H54 (cell line): ENCODE measurements around the gene TCP1.
"Not testable (repeated sequence)": the region's sequence is repeated elsewhere in the genome, so short reads cannot be mapped to it uniquely, and the experiment has no call there.

Experiments
- DNase-seq: peaks from one replicate; pipeline ENCODE4 v3.0.0; 2011; ENCODE audit warnings: low spot score, mixed read lengths; ENCODE audit not compliant: insufficient read length
- FAIRE-seq: peaks from 3 replicates; lab custom pipeline; 2011; peaks lifted over from hg19 to GRCh38; lab: Jason Lieb, UNC
- POLR2A ChIP-seq: IDR thresholded peaks from 2 replicates; pipeline ENCODE4 v1.6.1; 2011; ENCODE audit warnings: low read depth, mild to moderate bottlenecking, low read length

The TCP1 gene

GRCh38 chr6:159826004-159826403 lies 36.6 kb upstream of the TCP1 start:
- FAIRE-seq (no peak), DNase-seq (no peak)
- TF ChIP-seq POLR2A: no peak

- DNase-seq, FAIRE-seq: not testable (repeated sequence)
Observed at GRCh38 chr6:159824690-159825089, 35.3 kb upstream of the TCP1 start.

- FAIRE-seq: no peak
- DNase-seq: no peak
Observed at GRCh38 chr6:159823953-159824352, 34.6 kb upstream of the TCP1 start.

GRCh38 chr6:159821726-159822125 lies 32.3 kb upstream of the TCP1 start:
- FAIRE-seq (no peak), DNase-seq (no peak)
- no peak for TF ChIP-seq POLR2A

More at GRCh38 chr6:159823953-159824352, 34.6 kb upstream of the TCP1 start:
- no peak for TF ChIP-seq POLR2A

- DNase-seq: no peak
Observed at GRCh38 chr6:159821122-159821521, 31.7 kb upstream of the TCP1 start.

GRCh38 chr6:159819932-159820640 lies 30.7 kb upstream of the TCP1 start:
- TF ChIP-seq POLR2A: no peak
- DNase-seq (no peak), FAIRE-seq (no peak)

More at GRCh38 chr6:159821122-159821521, 31.7 kb upstream of the TCP1 start:
- no peak for FAIRE-seq
- no peak for TF ChIP-seq POLR2A

GRCh38 chr6:159819098-159819497 lies 29.7 kb upstream of the TCP1 start:
- FAIRE-seq (no peak), DNase-seq (no peak)
- no peak for TF ChIP-seq POLR2A

- no peak for TF ChIP-seq POLR2A
- no peak for DNase-seq
- no peak for FAIRE-seq
Observed at GRCh38 chr6:159817951-159818739, 28.7 kb upstream of the TCP1 start.

- FAIRE-seq, DNase-seq: not testable (repeated sequence)
Observed at GRCh38 chr6:159816775-159817174, 27.4 kb upstream of the TCP1 start.

GRCh38 chr6:159815410-159815809 lies 26.0 kb upstream of the TCP1 start:
- no peak for DNase-seq
- FAIRE-seq: no peak
- no peak for TF ChIP-seq POLR2A

GRCh38 chr6:159813781-159814180 lies 24.4 kb upstream of the TCP1 start:
- DNase-seq (no peak), FAIRE-seq (no peak)
- TF ChIP-seq POLR2A: no peak

GRCh38 chr6:159809149-159809548 lies 19.7 kb upstream of the TCP1 start:
- no peak for FAIRE-seq
- TF ChIP-seq POLR2A: no peak
- DNase-seq: no peak

GRCh38 chr6:159808647-159809046 lies 19.2 kb upstream of the TCP1 start:
- DNase-seq (no peak), FAIRE-seq (no peak)
- no peak for TF ChIP-seq POLR2A

- TF ChIP-seq POLR2A: no peak
- DNase-seq (no peak), FAIRE-seq (no peak)
Observed at GRCh38 chr6:159807150-159807858, 17.9 kb upstream of the TCP1 start.
